ENCODE results near the gene TRIM47.

- TF ChIP-seq POLR2A (IDR thresholded peaks at IDR 0.05; ENCODE audit: extremely low read depth, insufficient read length) (no peak), CTCF (IDR thresholded peaks at IDR 0.05; ENCODE audit: low read depth, low read length) (no peak)
Observed at GRCh38 chr17:75898791-75899190, 20.4 kb upstream of the TRIM47 start.

All from NB4 (cell line).